CD4-positive, alpha-beta T cell treated with Interferon gamma for 1 hour (primary cell): ENCODE results near the gene HOXD11.

Experiments
- DNase-seq: peaks from one replicate; pipeline ENCODE4 v3.0.0-alpha.2; 2020

The HOXD11 gene

GRCh38 chr2:176109192-176109901, 2.3 kb downstream of the HOXD11 start:
- DNase-seq = no peak

- DNase-seq = no peak
These were observed 2.9 kb downstream of the HOXD11 start for GRCh38 chr2:176109946-176110345.

- no peak for DNase-seq
These were observed 3.6 kb downstream of the HOXD11 start for GRCh38 chr2:176110415-176111308.

GRCh38 chr2:176111309-176111663, 4.2 kb downstream of the HOXD11 start:
- DNase-seq = no peak

- no peak for DNase-seq
These were observed 4.8 kb downstream of the HOXD11 start for GRCh38 chr2:176111846-176112374.

GRCh38 chr2:176112375-176113302, 5.6 kb downstream of the HOXD11 start:
- no peak for DNase-seq

GRCh38 chr2:176114120-176114929, 7.2 kb downstream of the HOXD11 start:
- no peak for DNase-seq

- DNase-seq = no peak
These were observed 8.0 kb downstream of the HOXD11 start for GRCh38 chr2:176114930-176115625.

- DNase-seq = no peak
These were observed 9.1 kb downstream of the HOXD11 start, which contains the start of gene HOXD10 for GRCh38 chr2:176115883-176116813. Gene HOXD10, plus strand, starts transcription at chr2:176116778. Its CDS starts 56 bp downstream, at chr2:176116834.

- DNase-seq = no peak
These were observed 10.2 kb downstream of the HOXD11 start for GRCh38 chr2:176117162-176117822.

- no peak for DNase-seq
These were observed 10.8 kb downstream of the HOXD11 start for GRCh38 chr2:176117823-176118371.

GRCh38 chr2:176118601-176119339, 11.7 kb downstream of the HOXD11 start:
- no peak for DNase-seq

- no peak for DNase-seq
These were observed 13.5 kb downstream of the HOXD11 start for GRCh38 chr2:176120364-176121189.

GRCh38 chr2:176121190-176122051, 14.3 kb downstream of the HOXD11 start:
- no peak for DNase-seq

- no peak for DNase-seq
These were observed 15.1 kb downstream of the HOXD11 start for GRCh38 chr2:176122052-176122682.
